HepG2 (cell line): Measurements from ENCODE around the gene NEMP2. TPM values are rescaled to one million over a fixed set of nuclear protein-coding genes. Genes with fewer than 3 reads are reported as not detected.

Source experiments
- ATAC-seq: fragments of 200-7000 bp; cut with Tn5 transposase; 3 replicates; pipeline ENCODE4 v1.9.1; 2020; ENCODE audit warnings: mild to moderate bottlenecking, moderate library complexity
- BruUV-seq: library from RNA; stranded (reverse); fragments of 400-500 nt; replicated peaks from 2 replicates; lab custom pipeline; 2021; lab: Mats Ljungman, UMichigan
- CTCF ChIA-PET: fragments of 300-600 bp; formaldehyde crosslinking; extraction: SDS; loops from one replicate; lab custom pipeline; 2021; ENCODE audit warnings: low total read pairs, inconsistent platforms, low intra/inter-chr PET ratio; lab: Yijun Ruan, JAX
- POLR2A ChIA-PET: fragments of 350-600 bp; sonication (Branson Sonifier 250); formaldehyde crosslinking; loops from one replicate; lab custom pipeline; 2020; ENCODE audit warnings: antibody characterized with exemption, inconsistent platforms; lab: Yijun Ruan, JAX
- DNase-seq: peaks from one replicate; pipeline ENCODE4 v3.0.0-alpha.2; 2015; ENCODE audit warnings: low spot score
- FAIRE-seq: peaks from 3 replicates; lab custom pipeline; 2011; peaks lifted over from hg19 to GRCh38; lab: Jason Lieb, UNC
- H2AFZ ChIP-seq: one replicate; pipeline ENCODE4 v1.6.1; 2011; ENCODE audit warnings: low read length, inconsistent platforms
- H3K27ac ChIP-seq: fragments of 300-600 bp; 3 replicates; pipeline ENCODE4 v1.8.0; 2011; ENCODE audit warnings: mixed run types, mild to moderate bottlenecking, mixed read lengths, low read length, inconsistent platforms; ENCODE audit not compliant: insufficient read depth; ENCODE audit errors: extremely low read length
- H3K27me3 ChIP-seq, 2 experiments: fragments of 200-600 bp in 1 of 2; 2 replicates in 1 of 2; 3 replicates in 1 of 2; pipeline versions ENCODE4 v1.6.0 to v1.8.0; 2011; ENCODE audit warnings: low read length in 2 of 2, mild to moderate bottlenecking in 2 of 2, moderate library complexity in 2 of 2, inconsistent platforms in 1 of 2; ENCODE audit not compliant: insufficient read depth in 2 of 2, control insufficient read depth in 1 of 2
- H3K36me3 ChIP-seq, 2 experiments: fragments of 200-600 bp in 1 of 2; replicated peaks in 1 of 2; 2 replicates in 1 of 2; 3 replicates in 1 of 2; pipeline versions ENCODE4 v1.5.1 to v1.8.0; 2011; ENCODE audit warnings: low read length in 2 of 2, inconsistent platforms in 1 of 2; ENCODE audit not compliant: insufficient read depth in 2 of 2, control insufficient read depth in 1 of 2
- H3K4me1 ChIP-seq: 2 replicates; pipeline ENCODE4 v1.5.1; 2012; ENCODE audit warnings: low read length, inconsistent platforms; ENCODE audit not compliant: insufficient read depth
- H3K4me2 ChIP-seq: 2 replicates; pipeline ENCODE4 v1.6.0; 2011; ENCODE audit warnings: low read depth, low read length, inconsistent platforms
- H3K4me3 ChIP-seq, 3 experiments: fragments of 200-600 bp in 1 of 3; sonication (generic), shearing (Covaris generic) in 1 of 3; replicated peaks in 1 of 3; 2 replicates each; pipeline ENCODE4 v1.5.1; 2011 to 2016; ENCODE audit warnings: low read length in 3 of 3, inconsistent platforms in 2 of 3, low read depth in 2 of 3, mild to moderate bottlenecking in 2 of 3, control low read depth in 1 of 3, mixed read lengths in 1 of 3; ENCODE audit not compliant: insufficient read depth in 1 of 3
- H3K79me2 ChIP-seq: one replicate; pipeline ENCODE4 v1.6.1; 2011; ENCODE audit warnings: low read length, inconsistent platforms; ENCODE audit not compliant: insufficient read depth
- H3K9ac ChIP-seq: 2 replicates; pipeline ENCODE4 v1.6.0; 2011; ENCODE audit warnings: mild to moderate bottlenecking, low read depth, low read length, inconsistent platforms; ENCODE audit not compliant: insufficient read depth
- H3K9me3 ChIP-seq: 2 replicates; pipeline ENCODE4 v1.5.1; 2012; ENCODE audit warnings: mild to moderate bottlenecking, low read length
- H4K20me1 ChIP-seq: 2 replicates; pipeline ENCODE4 v1.6.0; 2011; ENCODE audit warnings: inconsistent platforms, mild to moderate bottlenecking, low read length, moderate library complexity; ENCODE audit not compliant: insufficient read depth
- DNMT1 ChIP-seq: sonication (generic); formaldehyde crosslinking; IDR thresholded peaks from 2 replicates; pipeline ENCODE4 v1.5.1; 2020; ENCODE audit warnings: mild to moderate bottlenecking, missing genetic modification reagents
- NR1H2 ChIP-seq: sonication (generic); formaldehyde crosslinking; IDR thresholded peaks from 2 replicates; pipeline ENCODE4 v1.8.1; 2022; ENCODE audit warnings: low read depth, missing genetic modification reagents, borderline replicate concordance
- PAWR ChIP-seq: sonication (generic); formaldehyde crosslinking; IDR thresholded peaks from 2 replicates; pipeline ENCODE4 v1.4.0; 2020; ENCODE audit warnings: missing genetic modification reagents, mild to moderate bottlenecking, borderline replicate concordance
- PHF20 ChIP-seq: sonication (generic); formaldehyde crosslinking; IDR thresholded peaks from 2 replicates; pipeline ENCODE4 v1.5.0; 2020; ENCODE audit warnings: mild to moderate bottlenecking, missing genetic modification reagents
- PHF8 ChIP-seq: sonication (generic); formaldehyde crosslinking; IDR thresholded peaks from 2 replicates; pipeline ENCODE4 v1.5.0; 2020; ENCODE audit warnings: missing genetic modification reagents
- POLR2AphosphoS2 ChIP-seq: IDR thresholded peaks from 2 replicates; pipeline ENCODE4 v1.6.1; 2011; ENCODE audit warnings: low read depth, low read length, improper control_type of control experiment
- PTBP1 ChIP-seq: fragments of 200-400 bp; formaldehyde crosslinking; IDR thresholded peaks from 2 replicates; pipeline ENCODE4 v1.6.1; 2018; ENCODE audit warnings: low read length, low read depth; ENCODE audit not compliant: poor library complexity, severe bottlenecking
- SMAD9 ChIP-seq: sonication (generic); formaldehyde crosslinking; IDR thresholded peaks from 2 replicates; pipeline ENCODE4 v1.5.1; 2020; ENCODE audit warnings: mild to moderate bottlenecking, missing genetic modification reagents
- SYNCRIP ChIP-seq: fragments of 200-400 bp; formaldehyde crosslinking; IDR thresholded peaks from 2 replicates; pipeline ENCODE4 v1.6.1; 2018; ENCODE audit warnings: mild to moderate bottlenecking, low read depth, low read length; ENCODE audit not compliant: insufficient read depth
- TEAD2 ChIP-seq: sonication (generic); formaldehyde crosslinking; IDR thresholded peaks from 2 replicates; pipeline ENCODE4 v1.9.0; 2021; ENCODE audit warnings: missing genetic modification reagents
- ZFP36L2 ChIP-seq: sonication (generic); formaldehyde crosslinking; IDR thresholded peaks from 2 replicates; pipeline ENCODE4 v1.4.0; 2020; ENCODE audit warnings: missing genetic modification reagents
- ZIK1 ChIP-seq: sonication (generic); formaldehyde crosslinking; IDR thresholded peaks from 2 replicates; pipeline ENCODE4 v1.5.0; 2020; ENCODE audit warnings: mild to moderate bottlenecking, low read depth, missing genetic modification reagents, borderline replicate concordance
- ZNF3 ChIP-seq: IDR thresholded peaks from 2 replicates; pipeline ENCODE4 v1.7.0; 2017; ENCODE audit warnings: inconsistent platforms
- ZNF569 ChIP-seq: sonication (generic); formaldehyde crosslinking; IDR thresholded peaks from 2 replicates; pipeline ENCODE4 v1.5.0; 2020; ENCODE audit warnings: mild to moderate bottlenecking, missing genetic modification reagents, moderate library complexity, borderline replicate concordance
- ZNF703 ChIP-seq: sonication (generic); formaldehyde crosslinking; IDR thresholded peaks from 2 replicates; pipeline ENCODE4 v1.5.1; 2020; ENCODE audit warnings: missing genetic modification reagents, mild to moderate bottlenecking, moderate library complexity, borderline replicate concordance
- whole genome bisulfite sequencing: methylation state at CpG from one replicate; pipeline ENCODE4 v1.1.6; 2017; ENCODE audit warnings: low lambda C conversion rate; 5-methylcytosine and 5-hydroxymethylcytosine counted together
- in situ Hi-C: cut with HindIII; loops from 2 replicates; pipeline ENCODE4 v1.10.0; 2017; ENCODE audit warnings: low pct_unique_long_range_greater_than_20kb; ENCODE audit not compliant: extremely low pct_ligation_motif_present
- intact Hi-C: fragments of 100-400 bp; cut with micrococcal nuclease; formaldehyde crosslinking; loops from one replicate; pipeline ENCODE4 v1.10.0; 2022; ENCODE audit not compliant: unreplicated experiment
- polyA plus RNA-seq, 8 experiments: library from polyadenylated mRNA; depleted of rRNA in 3 of 8; stranded (reverse) in 7 of 8; unstranded in 1 of 8; fragments of >200 nt; fragmentation: Illumina TruSeq in 4 of 8; extraction: Trizol in 4 of 8; gene quantifications; 2 replicates each; pipeline versions ENCODE4 v1.2.1 to v1.2.3, GENCODE V29; 2011 to 2016; ENCODE audit warnings: low read depth in 4 of 8, missing spikeins in 1 of 8, mixed read lengths in 1 of 8; ENCODE audit not compliant: insufficient read depth in 1 of 8
- total RNA-seq, 5 experiments: library from RNA; depleted of rRNA; stranded (reverse); fragments of >200 nt; fragmentation: Illumina TruSeq; extraction: Trizol; gene quantifications; 2 replicates each; pipeline ENCODE4 v1.2.3, GENCODE V29; 2016; ENCODE audit warnings: low read depth in 1 of 5
- TF ChIP-seq, protein P1 (sequence below): sonication (generic); formaldehyde crosslinking; IDR thresholded peaks from 2 replicates; pipeline ENCODE4 v1.4.0; 2020; ENCODE audit warnings: missing genetic modification reagents
- TF ChIP-seq, protein P2 (sequence below): sonication (generic); formaldehyde crosslinking; IDR thresholded peaks from 2 replicates; pipeline ENCODE4 v1.8.0; 2022; ENCODE audit warnings: mild to moderate bottlenecking, missing genetic modification reagents
- TF ChIP-seq, protein P3 (sequence below): sonication (generic); formaldehyde crosslinking; IDR thresholded peaks from 2 replicates; pipeline ENCODE4 v1.4.0; 2020; ENCODE audit warnings: mild to moderate bottlenecking, missing genetic modification reagents

The NEMP2 gene
- total and polyA plus RNA-seq, 2 of the 13 experiments (the other 11 are each of a cell fraction or from before 2014, with no cell fraction given): 2.4 to 9.8 TPM

DNA sequence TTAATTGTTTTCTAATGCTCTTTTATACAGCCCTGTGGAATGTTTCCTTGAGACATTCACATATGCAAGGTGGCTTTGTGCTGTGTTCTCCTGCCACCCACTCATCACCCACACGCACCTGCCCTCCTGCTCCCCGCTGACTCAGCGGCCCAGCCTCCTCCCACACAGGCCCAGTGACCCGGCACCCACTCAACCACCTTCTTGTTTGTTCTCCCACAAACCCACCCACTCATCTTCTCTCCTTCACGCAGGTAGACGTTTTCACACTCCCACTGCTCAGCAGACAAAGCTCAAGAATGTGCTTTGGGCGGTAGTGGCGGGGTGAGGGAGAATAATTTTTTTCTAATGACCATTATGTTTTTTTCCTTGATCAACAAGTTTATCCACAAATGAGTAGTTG is 28.6 kb upstream of the NEMP2 start:
- CTCF ChIA-PET: no interaction called here
- Histone ChIP-seq H2AFZ (no peak overlapping the region), H3K27ac (no peak overlapping the region), H3K79me2 (no peaks in the 10 kb centered on the region), H3K9me3 (peaks cover 11% of the 10 kb centered on the region), H3K9ac (no peak overlapping the region), H3K4me1 (no peaks in the 10 kb centered on the region), H4K20me1 (no peaks in the 10 kb centered on the region), H3K4me2 (no peak overlapping the region), H3K36me3 (no peaks in the 10 kb centered on the region)
- intact Hi-C loops: no loop called here
- no peak for DNase-seq
- no peak for FAIRE-seq
- BruUV-seq: no TSS peak
- WGBS: 29% methylated on average over 8 of the region's 8 CpGs
- in situ Hi-C loops: no loop called here
- POLR2A ChIA-PET: no interaction called here
- no peak for ATAC-seq
- no peak for TF ChIP-seq ZNF703
- no peak for TF ChIP-seq ZIK1
- TF ChIP-seq PHF8 (CRISPR knock-in tag): no peak
- no peak for TF ChIP-seq DNMT1 (CRISPR knock-in tag)
- no peak for TF ChIP-seq PAWR (CRISPR knock-in tag)
- no peak for TF ChIP-seq PTBP1
- TF ChIP-seq, protein P1, sequence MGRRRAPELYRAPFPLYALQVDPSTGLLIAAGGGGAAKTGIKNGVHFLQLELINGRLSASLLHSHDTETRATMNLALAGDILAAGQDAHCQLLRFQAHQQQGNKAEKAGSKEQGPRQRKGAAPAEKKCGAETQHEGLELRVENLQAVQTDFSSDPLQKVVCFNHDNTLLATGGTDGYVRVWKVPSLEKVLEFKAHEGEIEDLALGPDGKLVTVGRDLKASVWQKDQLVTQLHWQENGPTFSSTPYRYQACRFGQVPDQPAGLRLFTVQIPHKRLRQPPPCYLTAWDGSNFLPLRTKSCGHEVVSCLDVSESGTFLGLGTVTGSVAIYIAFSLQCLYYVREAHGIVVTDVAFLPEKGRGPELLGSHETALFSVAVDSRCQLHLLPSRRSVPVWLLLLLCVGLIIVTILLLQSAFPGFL (CRISPR knock-in tag): no peak
- TF ChIP-seq, protein P2, sequence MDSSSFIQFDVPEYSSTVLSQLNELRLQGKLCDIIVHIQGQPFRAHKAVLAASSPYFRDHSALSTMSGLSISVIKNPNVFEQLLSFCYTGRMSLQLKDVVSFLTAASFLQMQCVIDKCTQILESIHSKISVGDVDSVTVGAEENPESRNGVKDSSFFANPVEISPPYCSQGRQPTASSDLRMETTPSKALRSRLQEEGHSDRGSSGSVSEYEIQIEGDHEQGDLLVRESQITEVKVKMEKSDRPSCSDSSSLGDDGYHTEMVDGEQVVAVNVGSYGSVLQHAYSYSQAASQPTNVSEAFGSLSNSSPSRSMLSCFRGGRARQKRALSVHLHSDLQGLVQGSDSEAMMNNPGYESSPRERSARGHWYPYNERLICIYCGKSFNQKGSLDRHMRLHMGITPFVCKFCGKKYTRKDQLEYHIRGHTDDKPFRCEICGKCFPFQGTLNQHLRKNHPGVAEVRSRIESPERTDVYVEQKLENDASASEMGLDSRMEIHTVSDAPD: no peak
- no peak for TF ChIP-seq POLR2AphosphoS2
- no peak for TF ChIP-seq SYNCRIP
- TF ChIP-seq TEAD2 (CRISPR knock-in tag): no peak
- TF ChIP-seq ZNF569 (CRISPR knock-in tag): no peak
- no peak for TF ChIP-seq NR1H2 (CRISPR knock-in tag)
- no peak for TF ChIP-seq PHF20 (CRISPR knock-in tag)
- TF ChIP-seq, protein P3, sequence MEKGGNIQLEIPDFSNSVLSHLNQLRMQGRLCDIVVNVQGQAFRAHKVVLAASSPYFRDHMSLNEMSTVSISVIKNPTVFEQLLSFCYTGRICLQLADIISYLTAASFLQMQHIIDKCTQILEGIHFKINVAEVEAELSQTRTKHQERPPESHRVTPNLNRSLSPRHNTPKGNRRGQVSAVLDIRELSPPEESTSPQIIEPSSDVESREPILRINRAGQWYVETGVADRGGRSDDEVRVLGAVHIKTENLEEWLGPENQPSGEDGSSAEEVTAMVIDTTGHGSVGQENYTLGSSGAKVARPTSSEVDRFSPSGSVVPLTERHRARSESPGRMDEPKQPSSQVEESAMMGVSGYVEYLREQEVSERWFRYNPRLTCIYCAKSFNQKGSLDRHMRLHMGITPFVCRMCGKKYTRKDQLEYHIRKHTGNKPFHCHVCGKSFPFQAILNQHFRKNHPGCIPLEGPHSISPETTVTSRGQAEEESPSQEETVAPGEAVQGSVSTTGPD (CRISPR knock-in tag): no peak
- no peak for TF ChIP-seq ZNF3 (CRISPR knock-in tag)
- no peak for TF ChIP-seq ZFP36L2
- TF ChIP-seq SMAD9 (CRISPR knock-in tag): no peak
- TF ChIP-seq, all 625 proteins: peak for 0
- no peaks in the 10 kb centered on the region for H3K27me3 ChIP-seq
- H3K4me3 ChIP-seq: no peak overlapping the region
